Urothelium cell line (cell line): ENCODE measurements around the gene BRME1.
"Not testable (repeated sequence)": the region's sequence is repeated elsewhere in the genome, so short reads cannot be mapped to it uniquely, and the experiment has no call there.

Source experiments
- DNase-seq: peaks from one replicate; pipeline ENCODE4 v3.0.0; 2011; ENCODE audit warnings: low spot score, mixed read lengths
- FAIRE-seq: peaks from 2 replicates; lab custom pipeline; 2011; peaks lifted over from hg19 to GRCh38; lab: Jason Lieb, UNC

The BRME1 gene

DNA sequence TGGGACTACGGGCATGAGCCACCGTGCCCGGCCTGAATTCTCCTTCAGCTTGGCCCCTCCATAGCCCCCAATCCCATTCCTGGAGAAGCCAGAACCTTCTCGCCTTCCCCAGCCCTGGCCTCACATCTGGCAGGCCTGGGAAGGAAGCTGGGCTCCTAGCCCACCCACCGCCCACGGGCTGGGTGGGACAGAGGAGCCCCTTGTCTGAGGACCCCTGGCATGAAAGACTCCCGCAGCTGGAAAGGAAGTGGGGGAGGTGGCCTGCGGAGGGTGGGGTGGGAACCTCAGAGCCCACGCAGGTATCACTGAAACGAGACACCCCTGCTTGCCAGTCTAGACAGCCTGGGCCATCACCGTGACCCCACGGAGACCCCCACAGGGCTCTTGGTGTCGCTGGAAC is 36.6 kb downstream of the BRME1 start:
- no peak for DNase-seq
- FAIRE-seq = no peak

DNA sequence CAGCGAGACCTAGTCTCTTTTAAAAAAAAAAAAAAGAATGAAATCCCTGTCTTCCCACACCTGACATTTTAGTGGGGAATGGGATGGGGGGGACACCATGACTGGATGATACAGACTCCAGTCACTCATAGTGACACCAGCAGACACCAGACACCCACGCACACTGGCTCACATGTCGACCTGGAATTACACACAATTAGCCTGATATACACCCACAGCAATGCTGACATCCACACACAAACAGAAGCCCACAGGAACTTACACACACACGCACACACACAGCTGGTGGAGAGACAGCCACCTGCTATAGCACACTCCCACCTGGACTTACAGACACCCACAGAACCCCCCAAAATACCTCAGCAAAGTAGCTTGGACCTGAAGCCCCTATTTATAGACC is 37.3 kb downstream of the BRME1 start:
- DNase-seq (no peak), FAIRE-seq (no peak)

DNA sequence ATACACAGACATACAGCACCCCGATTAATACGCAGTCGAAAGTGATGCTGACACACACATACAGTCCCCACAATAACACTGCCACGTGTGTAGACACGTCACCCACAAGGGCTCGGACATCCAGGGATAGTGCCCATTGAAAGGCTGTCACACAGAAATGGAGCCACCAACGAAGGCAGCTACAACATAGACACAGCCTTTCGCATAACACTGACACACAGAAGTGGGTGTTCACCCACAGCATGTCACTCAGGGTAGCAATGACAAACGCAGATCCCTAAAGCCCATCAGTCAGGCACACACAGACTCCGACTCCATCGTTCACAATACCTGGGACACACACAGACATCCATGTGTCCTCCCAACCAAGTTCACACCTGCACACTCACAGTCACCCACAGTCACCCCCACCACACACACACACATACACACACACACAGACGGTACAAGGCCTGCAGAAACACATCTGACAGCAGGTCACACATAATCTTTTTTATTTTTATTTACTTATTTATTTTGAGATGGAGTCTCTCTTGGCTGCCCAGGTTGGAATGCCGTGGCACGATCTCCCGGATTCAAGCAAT is 39.4 kb downstream of the BRME1 start:
- FAIRE-seq (no peak), DNase-seq (no peak)

DNA sequence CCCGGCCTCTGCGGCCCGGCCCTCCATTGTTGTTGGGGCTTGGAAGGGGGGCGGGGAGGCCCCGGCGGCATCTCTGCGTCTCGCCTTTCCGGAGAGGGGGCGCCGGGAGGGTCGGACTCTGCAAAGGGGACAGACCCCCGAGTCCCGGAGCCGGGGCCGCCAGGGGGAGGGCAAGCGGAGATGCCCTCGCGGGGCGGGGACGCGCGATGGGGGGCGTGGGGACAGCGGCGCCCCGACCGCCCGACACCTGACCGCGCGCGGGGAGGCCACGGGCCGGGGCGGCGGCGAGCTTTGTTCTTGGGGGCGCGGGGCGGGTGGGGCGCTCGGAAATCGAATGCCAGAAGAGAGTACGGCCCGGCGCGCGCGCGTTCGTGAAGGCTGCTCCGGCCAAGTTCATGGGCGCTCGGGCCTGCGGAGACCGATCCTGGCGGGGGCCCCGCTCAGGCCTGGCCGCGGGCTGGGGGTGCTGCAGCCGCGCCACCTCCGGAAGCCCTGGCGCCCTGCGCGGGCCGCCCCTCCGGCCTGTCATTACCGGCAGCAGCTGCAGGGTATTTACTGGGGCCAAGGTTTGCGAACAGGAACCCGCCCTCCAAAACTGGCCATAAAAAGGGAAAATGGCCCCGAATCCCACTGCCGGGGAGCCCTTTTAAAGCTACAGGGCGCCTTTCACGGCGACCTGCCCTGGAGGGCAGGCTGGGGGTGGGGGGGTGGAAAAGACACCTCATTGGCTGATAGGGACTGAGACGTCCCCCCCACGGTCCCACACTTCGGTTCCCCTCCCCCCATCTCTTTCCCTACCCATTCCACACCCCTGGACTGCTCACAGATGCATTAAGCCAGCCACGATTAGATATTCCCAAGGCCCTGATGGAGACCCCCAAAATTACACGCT is 40.1 kb downstream of the BRME1 start:
- FAIRE-seq = no peak

DNA sequence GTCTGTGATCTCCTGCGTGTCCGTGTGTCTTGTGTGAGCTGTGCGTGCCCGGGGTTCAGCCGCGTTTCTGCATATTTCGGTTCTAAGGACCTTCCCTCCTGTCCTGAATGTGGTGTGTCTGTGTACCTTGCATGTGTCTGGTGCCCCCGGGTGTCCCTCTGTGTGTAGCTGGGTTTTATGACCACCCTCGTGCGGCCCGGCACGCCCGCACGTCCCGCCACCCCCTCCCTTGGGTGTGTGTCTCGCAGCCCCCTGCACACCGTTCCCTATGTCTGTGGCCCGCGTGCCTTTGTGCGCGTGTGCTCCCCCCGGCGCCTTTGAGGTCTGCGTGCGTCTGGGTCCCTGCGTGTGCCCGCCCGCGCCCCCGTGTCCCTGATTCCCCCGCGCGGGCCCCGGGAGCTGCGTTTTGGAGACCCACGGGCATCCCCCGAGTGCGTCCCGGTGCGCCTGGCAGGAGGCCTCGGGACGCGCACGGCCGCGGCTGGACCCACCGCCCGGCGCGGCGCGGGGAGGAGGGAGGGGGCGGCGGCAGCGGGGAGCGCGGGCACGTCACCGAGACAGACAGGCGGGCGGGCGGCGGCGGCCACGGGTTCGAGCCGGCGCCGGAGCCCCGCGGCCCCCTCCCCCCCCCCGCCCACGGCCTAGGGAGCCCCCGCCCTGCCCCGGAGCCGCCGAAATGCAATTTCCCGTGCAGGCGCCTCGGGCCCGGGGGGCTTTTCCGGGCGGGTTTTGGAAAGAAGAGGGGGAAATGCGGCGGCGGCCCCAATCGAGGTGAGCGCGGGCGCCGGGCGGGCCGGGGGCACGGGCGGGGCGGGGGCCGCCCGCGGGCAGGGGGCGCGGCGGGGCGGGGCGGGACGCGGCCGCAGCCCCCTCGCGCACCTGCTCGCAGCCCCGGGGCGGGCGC is 41.0 kb downstream of the BRME1 start:
- DNase-seq (no peak), FAIRE-seq (no peak)

More for the DNA sequence above, 40.1 kb downstream of the BRME1 start:
- no peak for DNase-seq

DNA sequence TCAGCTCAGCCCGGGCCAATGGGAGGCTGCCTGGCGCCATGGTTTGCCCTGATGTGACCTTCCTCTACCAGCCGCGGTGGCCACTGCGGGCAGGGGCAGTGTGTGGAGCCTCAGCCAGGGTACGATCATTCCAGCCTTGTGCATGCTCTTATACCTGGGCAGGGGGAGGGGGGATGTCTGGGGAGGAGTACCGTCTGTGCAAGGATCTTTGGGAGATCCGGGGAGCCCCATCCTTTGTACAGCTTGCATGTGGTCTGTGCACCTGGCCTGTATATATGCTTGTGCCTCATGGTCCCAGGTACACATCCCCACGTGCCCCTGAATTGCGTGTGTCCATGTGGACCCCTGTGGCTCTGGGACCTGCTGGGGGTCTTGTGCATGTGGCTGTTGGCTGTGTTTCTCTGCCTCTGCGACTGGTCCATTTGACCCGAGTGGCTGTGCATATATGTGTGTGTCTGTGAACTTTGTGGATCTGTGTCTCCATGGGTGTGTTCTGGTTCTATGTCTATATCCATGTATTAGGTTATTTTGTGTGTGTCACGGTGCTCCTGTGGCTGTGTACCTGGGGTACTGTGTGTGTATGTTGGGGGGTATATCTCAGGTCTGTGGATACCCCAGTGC is 41.8 kb downstream of the BRME1 start:
- FAIRE-seq (peak; percentile 9), DNase-seq (no peak)

DNA sequence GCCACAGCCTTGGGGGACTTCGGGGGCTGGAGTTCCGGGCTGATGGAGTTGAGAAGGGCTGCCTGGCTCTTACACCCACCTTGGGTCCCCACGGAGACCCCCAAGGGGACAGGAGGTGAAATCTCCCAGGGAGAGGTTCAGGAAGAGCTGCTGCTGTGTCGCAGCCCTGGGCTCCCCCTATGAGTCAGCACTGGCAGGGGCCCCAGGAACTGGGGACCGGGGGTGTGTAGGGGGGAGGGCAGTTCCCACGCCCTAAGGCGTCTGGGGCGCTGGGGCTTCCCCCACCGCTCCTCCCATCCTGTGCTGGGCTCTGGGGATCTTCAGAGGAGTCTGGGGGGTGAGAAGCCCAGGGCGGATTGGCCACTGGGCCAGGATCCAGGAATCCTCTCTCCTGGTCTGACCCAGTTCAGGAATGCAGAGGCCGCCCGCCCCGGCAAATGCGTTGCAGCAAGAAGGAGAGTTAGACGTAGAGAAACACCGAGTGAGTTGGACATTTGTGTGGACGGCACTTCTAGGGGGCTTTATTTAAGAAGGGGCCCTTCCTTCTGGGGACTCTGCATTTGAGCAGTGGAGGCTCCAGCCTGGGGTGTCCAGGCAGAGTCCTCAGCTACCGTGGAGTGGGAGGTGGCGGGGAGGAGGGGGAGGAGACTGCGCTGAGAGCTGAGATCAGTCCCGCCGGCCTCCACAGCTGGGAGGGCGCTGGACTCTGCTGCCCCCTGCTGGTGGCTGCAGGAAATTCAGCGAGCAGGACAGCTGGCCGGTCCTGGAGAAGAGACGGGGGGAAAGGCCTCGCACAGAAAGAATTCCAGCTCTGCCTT is 44.0 kb downstream of the BRME1 start:
- FAIRE-seq = no peak
- peak; percentile 82 for DNase-seq

DNA sequence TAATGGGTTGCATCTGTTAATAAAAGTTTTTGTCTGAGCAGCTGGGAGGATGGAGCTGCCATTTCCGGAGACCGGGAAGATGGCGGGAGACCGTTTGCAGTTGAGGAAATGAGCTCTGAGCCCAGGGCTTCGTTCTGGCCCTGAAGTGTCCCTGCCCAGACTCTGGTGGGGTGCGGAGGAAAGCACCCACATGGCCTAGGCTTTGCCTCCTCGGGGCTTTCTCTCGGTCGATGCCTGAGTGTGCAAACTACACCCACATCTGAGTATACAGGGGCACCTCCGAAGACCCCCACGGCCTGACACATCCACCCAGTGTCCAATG is 44.6 kb downstream of the BRME1 start:
- FAIRE-seq (no peak), DNase-seq (no peak)

DNA sequence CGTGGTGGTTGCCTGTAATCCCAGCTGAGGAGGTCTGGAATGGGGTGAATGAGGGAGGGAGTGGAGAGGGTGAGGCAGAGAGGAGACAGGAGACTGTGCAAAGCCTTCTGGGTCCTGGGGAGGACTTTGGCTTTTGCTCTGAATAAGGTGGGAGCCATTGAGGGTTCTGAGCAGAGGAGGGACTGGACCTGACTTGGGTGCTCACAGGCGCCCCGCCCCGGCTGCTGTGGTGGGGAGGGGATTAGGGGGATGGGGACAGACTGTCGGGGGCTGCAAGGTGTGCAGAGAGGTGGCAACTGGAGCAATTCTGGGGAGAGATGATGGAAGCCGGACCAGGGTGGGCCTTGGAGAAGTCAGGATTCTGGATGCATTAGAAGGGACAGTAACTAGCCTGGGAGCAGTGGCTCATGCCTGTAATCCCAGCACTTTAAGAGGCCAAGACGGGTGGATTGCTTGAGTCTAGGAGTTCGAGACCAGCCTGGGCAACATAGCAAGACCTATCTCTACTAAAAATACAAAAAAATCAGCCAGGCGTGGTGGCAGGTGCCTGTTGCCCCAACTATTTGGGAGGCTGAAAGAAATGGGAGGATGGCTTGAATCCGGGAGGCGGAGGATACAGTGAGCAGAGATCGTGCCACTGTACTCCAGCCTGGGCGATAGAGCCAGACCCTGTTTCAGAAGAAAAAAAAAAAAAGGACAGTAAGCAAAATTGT is 45.1 kb downstream of the BRME1 start:
- no peak for FAIRE-seq
- no peak for DNase-seq

DNA sequence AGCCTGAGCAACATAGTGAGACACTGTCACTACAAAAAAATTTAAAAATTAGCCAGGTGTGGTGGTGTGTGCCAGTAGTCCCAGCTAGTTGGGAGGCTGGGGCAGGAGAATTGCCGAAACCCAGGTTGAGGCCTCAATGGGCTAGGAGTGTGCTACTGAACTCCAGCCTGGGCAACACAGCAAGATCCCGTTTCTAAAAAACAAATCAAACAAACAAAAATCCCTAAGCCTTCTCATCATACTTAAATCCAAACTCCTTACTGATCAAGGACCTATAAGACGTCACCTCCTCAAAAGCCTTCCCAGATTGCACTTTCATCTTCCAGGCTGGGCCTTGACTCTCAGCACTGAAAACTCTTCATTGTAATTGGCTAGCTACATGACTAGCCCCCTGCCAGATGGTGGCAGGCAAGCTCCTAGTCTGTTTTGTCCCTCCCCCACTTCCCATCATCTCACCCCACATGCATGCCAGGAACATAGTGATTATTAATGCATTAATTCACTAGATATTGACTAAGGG is 46.5 kb downstream of the BRME1 start:
- no peak for FAIRE-seq
- no peak for DNase-seq

DNA sequence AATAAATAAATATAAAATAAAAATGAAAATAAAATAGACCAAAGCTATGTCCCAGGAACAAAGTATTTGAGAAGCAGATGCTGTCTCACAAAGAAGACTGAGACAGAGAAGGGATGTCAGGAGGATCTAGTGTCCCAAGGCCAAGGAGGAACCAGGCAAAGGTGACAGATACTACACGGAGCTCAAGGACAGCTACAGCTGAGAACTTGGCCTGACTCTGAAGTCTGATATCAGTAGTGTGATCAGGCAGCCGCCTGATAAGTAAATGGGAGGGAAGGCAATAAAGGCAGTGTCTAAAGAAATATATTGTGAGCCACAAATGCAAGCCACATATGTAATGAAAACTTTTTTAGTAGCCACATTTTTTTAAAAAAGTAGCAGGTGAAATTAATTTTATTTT is 49.4 kb downstream of the BRME1 start:
- FAIRE-seq (no peak), DNase-seq (no peak)

DNA sequence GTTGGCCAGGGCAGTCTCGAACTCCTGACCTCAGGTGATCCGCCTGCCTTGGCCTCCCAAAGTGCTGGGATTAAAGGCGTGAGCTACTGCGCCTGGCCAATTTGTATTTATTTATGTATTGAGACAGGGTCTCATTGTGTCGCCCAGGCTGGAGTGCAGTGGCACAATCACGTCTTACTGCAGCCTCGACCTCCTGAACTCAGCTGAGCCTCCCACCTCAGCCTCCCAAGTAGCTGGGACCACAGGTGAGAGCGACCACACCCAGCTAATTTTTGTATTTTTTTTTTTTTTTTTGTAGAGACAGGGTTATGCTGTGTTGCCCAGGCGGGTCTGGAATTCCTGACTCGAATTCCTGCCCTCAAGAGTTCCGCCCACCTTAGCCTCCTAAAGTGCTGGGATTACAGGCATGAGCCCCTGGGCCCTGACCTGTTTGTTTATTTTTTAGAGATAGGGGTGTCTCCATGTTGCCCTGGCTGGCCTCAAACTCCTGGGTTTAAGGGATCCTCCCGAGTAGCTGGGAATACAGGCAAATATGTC is 53.7 kb downstream of the BRME1 start:
- DNase-seq, FAIRE-seq: not testable (repeated sequence)

DNA sequence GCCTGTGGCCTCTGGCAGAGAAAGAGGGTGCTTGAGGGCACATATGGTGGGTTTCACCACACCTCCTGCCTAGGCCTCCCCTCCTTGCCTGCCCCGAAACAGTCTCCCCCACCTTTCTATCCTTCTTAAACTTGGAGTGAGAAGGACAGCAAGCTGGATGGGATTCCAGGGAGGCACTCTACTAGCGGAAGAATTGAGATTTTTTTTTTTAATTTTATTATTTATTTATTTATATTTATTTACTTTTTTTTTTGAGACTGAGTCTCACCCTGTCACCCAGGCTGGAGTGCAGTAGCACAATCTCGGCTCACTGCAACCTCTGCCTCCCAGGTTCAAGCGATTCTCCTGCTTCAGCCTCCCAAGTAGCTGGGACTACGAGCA is 54.2 kb downstream of the BRME1 start:
- not testable (repeated sequence) for FAIRE-seq, DNase-seq

DNA sequence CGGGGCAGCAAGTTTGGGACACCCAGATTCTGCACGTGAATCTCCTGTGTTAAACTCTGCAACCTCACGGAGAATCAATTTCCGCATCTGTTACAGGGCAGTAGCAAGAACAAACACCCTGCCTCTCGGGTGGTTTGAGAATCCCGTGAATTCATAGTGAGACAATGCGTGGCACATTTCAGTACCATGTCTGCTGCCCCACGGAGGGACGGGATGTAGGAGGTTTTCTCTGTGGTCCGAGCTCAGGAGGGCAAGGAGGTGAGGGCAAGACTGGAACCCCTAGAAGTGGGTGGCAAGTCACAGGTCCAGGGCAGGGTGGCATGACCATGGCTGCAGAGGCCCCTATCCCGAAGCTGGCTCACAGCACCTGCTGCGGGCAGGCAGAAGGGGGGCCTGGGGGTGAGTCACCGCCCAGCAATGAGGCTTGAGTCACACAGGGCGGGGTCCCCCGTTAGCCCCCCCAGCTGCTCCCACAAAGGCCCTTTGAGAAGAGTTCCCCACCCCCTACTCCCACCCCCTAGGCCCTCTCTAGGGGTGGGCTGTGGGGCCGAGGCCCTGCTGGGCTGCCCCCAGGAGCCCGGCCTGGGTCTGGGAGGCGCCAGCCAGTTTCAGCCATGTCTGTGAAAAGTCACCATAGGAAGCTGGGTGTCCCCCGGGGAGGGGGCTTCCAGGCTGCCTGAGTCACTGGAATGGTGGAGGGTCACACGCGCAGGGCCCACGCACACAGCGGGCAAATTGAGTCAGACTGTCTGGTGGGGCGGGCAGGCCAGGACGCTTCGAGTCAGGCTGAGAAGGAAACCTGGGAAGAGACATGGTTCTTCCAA is 54.8 kb downstream of the BRME1 start:
- peak; percentile 70 for DNase-seq
- FAIRE-seq = no peak

DNA sequence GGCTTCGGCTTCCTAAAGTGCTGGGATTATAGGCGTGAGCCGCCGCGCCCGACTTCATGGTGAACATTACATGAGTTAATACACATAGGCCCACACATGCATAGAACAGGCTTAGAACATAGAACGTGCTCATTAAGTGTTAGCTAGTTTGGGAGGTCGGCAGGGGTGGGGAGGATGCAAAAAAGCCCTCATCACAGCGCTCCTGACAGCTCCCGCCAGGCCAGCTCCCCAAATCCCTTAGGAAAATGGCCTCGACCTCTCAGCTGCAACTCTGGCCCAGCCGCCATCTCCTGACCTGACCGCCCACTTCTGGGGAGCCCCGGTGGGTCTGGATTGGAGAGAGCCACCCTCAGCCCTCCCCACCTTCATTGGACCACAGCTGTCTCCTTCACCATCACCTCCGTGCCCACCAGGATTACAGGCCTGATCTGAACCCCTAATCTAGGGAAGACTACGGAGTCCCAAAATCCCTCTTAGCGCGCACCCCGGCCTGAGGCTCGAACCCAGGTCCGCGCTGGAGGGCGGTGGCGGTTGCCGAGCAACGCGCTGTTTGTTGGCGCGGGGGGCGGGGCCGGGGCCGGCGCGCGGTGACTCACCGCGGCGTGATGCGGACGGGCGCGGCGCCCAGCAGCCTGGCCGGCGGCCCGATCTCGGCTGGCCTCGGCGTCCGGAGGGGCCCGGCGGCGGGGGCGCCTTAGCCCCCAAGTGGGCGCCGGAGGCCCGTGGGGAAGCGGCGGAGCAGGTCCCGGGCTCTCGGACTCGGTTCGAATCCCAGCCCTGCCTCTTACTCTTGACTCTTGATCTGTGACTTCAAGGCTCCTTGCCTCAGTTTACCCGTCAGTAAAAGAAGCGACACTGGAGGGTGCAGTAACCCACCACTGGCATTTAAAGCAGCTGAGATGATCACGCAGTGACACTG is 55.7 kb downstream of the BRME1 start:
- DNase-seq (peak; percentile 56), FAIRE-seq (no peak)

DNA sequence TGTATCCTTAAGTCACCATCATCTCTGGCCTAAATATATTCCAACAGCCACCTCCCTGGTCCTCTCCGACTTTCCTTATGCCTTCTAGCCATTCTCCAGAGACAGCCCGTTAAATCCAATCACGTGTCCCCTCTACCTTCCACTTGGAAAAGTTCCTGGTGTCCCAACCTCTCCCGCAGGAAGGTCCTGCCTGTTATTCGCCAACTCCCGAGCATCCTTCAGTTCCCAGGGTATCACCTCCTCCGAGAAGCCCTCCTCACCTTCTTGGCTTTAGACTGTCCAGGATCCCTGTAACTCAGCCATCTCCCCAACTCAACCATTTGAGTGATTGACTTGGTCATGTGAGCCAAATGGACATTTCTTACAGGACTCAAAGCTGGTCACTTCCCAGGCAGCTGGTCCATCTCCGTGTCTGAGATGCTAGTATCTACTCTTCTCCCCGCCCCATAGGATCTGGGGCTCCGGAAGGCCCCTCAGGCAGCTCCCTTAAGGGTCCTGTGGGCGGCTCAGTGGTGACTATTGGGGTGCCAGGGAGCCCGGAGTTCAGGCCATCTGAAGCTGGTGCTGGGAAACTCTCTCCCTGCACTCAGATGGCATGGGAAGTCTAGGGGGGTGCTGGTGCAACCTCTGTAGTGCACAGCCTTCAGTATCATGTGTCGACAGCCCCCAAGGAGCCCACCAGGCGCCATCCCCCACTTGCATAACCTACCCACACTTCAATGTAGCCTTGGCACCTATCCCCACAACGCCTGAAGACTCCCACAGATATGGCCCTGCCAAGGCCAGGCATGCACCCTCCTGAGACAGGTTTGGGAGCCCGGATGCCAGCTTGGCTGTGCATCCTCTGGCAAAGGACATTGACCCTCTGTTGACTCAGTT is 56.9 kb downstream of the BRME1 start:
- DNase-seq = no peak

More for the DNA sequence above, 56.9 kb downstream of the BRME1 start:
- FAIRE-seq = no peak
